Karpas-422 (cell line): Measurements from ENCODE around the gene CYP3A4. TPM values are rescaled to one million over a fixed set of nuclear protein-coding genes. Genes with fewer than 3 reads are reported as not detected.
"Not testable (repeated sequence)": the region's sequence is repeated elsewhere in the genome, so short reads cannot be mapped to it uniquely, and the experiment has no call there.

Experiments used
- DNase-seq: peaks from one replicate; pipeline ENCODE4 v3.0.0-alpha.2; 2015
- H2AFZ ChIP-seq: fragments of 200-600 bp; sonication (generic); 2 replicates; pipeline ENCODE4 v1.6.1; 2014; ENCODE audit warnings: antibody characterized with exemption, low read length, mixed read lengths
- H3K27ac ChIP-seq: fragments of 200-600 bp; sonication (generic); 2 replicates; pipeline ENCODE4 v1.5.1; 2014; ENCODE audit warnings: mild to moderate bottlenecking, low read length, moderate library complexity
- H3K27me3 ChIP-seq: fragments of 200-600 bp; sonication (generic); 2 replicates; pipeline ENCODE4 v1.6.1; 2014; ENCODE audit warnings: low read length, mixed read lengths
- H3K36me3 ChIP-seq: fragments of 200-600 bp; sonication (generic); 2 replicates; pipeline ENCODE4 v1.6.1; 2014; ENCODE audit warnings: low read length, mixed read lengths; ENCODE audit not compliant: insufficient read depth
- H3K4me1 ChIP-seq: fragments of 200-600 bp; sonication (generic); 2 replicates; pipeline ENCODE4 v1.6.1; 2014; ENCODE audit warnings: mild to moderate bottlenecking, low read length, mixed read lengths
- H3K4me2 ChIP-seq: fragments of 200-600 bp; sonication (generic); 2 replicates; pipeline ENCODE4 v1.6.1; 2014; ENCODE audit warnings: low read length, low read depth, mild to moderate bottlenecking; ENCODE audit not compliant: poor library complexity, severe bottlenecking
- H3K4me3 ChIP-seq: fragments of 200-600 bp; sonication (generic); 2 replicates; pipeline ENCODE4 v1.5.1; 2014; ENCODE audit warnings: mild to moderate bottlenecking, antibody characterized with exemption, low read length, mixed read lengths
- H3K79me2 ChIP-seq: fragments of 200-600 bp; sonication (generic); 2 replicates; pipeline ENCODE4 v1.6.1; 2014; ENCODE audit warnings: mild to moderate bottlenecking, low read length, mixed read lengths
- H3K9ac ChIP-seq: fragments of 200-600 bp; sonication (generic); 2 replicates; pipeline ENCODE4 v1.6.0; 2014; ENCODE audit warnings: low read length
- H3K9me2 ChIP-seq: fragments of 200-600 bp; sonication (generic), shearing (Covaris generic); replicated peaks from 2 replicates; pipeline ENCODE4 v1.6.0; 2014; ENCODE audit warnings: mild to moderate bottlenecking, low read length, moderate library complexity; ENCODE audit not compliant: insufficient read depth
- H3K9me3 ChIP-seq: fragments of 300-700, 200-600 bp; sonication (generic); 2 replicates; pipeline ENCODE4 v1.6.1; 2014; ENCODE audit warnings: low read length, mixed read lengths
- H4K20me1 ChIP-seq: fragments of 200-600 bp; sonication (generic); 2 replicates; pipeline ENCODE4 v1.6.1; 2014; ENCODE audit warnings: mild to moderate bottlenecking, antibody characterized with exemption, low read length, low read depth; ENCODE audit not compliant: insufficient read depth
- total RNA-seq: library from RNA; depleted of rRNA; stranded (reverse); fragments of >200 nt; shearing (Covaris generic); gene quantifications from 2 replicates; pipeline ENCODE4 v1.2.3, GENCODE V29; 2014; ENCODE audit warnings: low replicate concordance

CYP3A4 gene
- total RNA-seq, 1 experiment from 2014 or later = not detected

- H3K9ac ChIP-seq = no peak overlapping the region
- no peak for DNase-seq
Observed at GRCh38 chr7:99755085-99755484, 28.9 kb downstream of the CYP3A4 start.

GRCh38 chr7:99752356-99752755 is 31.6 kb downstream of the CYP3A4 start:
- Histone ChIP-seq H3K27ac (no peak overlapping the region), H3K9me3 (no peaks in the 10 kb centered on the region), H3K36me3 (no peaks in the 10 kb centered on the region), H3K9me2 (no peaks in the 10 kb centered on the region), H3K4me1 (no peaks in the 10 kb centered on the region), H3K4me3 (no peak overlapping the region), H2AFZ (no peak overlapping the region), H4K20me1 (no peaks in the 10 kb centered on the region), H3K79me2 (no peaks in the 10 kb centered on the region), H3K4me2 (no peak overlapping the region), H3K27me3 (no peaks in the 10 kb centered on the region), H3K9ac (no peak overlapping the region)
- no peak for DNase-seq

More at GRCh38 chr7:99755085-99755484, 28.9 kb downstream of the CYP3A4 start:
- no peaks in the 10 kb centered on the region for H3K9me3 ChIP-seq
- no peaks in the 10 kb centered on the region for H3K9me2 ChIP-seq
- H4K20me1 ChIP-seq = no peaks in the 10 kb centered on the region
- H3K4me3 ChIP-seq = no peak overlapping the region
- no peak overlapping the region for H3K27ac ChIP-seq
- no peak overlapping the region for H2AFZ ChIP-seq
- no peaks in the 10 kb centered on the region for H3K36me3 ChIP-seq
- no peak overlapping the region for H3K4me2 ChIP-seq
- no peaks in the 10 kb centered on the region for H3K27me3 ChIP-seq
- H3K79me2 ChIP-seq = no peaks in the 10 kb centered on the region
- H3K4me1 ChIP-seq = no peaks in the 10 kb centered on the region

GRCh38 chr7:99751322-99752052 is 32.5 kb downstream of the CYP3A4 start:
- H3K4me1 ChIP-seq, H3K9ac ChIP-seq, H4K20me1 ChIP-seq, H3K9me3 ChIP-seq, H3K4me2 ChIP-seq, H3K36me3 ChIP-seq, H3K79me2 ChIP-seq, H3K9me2 ChIP-seq, H3K27me3 ChIP-seq, H3K4me3 ChIP-seq, H3K27ac ChIP-seq, H2AFZ ChIP-seq, DNase-seq: not testable (repeated sequence)

- Histone ChIP-seq H3K9ac (no peak overlapping the region), H3K27ac (no peak overlapping the region), H3K4me3 (no peak overlapping the region), H3K9me2 (no peaks in the 10 kb centered on the region), H3K4me1 (no peaks in the 10 kb centered on the region), H3K27me3 (no peaks in the 10 kb centered on the region), H3K4me2 (no peak overlapping the region), H4K20me1 (no peaks in the 10 kb centered on the region), H3K79me2 (no peaks in the 10 kb centered on the region), H3K9me3 (no peaks in the 10 kb centered on the region), H3K36me3 (no peaks in the 10 kb centered on the region), H2AFZ (no peak overlapping the region)
- no peak for DNase-seq
Observed at GRCh38 chr7:99748846-99749579, 35.0 kb downstream of the CYP3A4 start.

GRCh38 chr7:99746915-99747314 is 37.1 kb downstream of the CYP3A4 start:
- not testable (repeated sequence) for H2AFZ ChIP-seq, H3K4me1 ChIP-seq, H3K27ac ChIP-seq, H3K9ac ChIP-seq, H3K27me3 ChIP-seq, H3K4me2 ChIP-seq, H3K9me2 ChIP-seq, H3K79me2 ChIP-seq, H3K9me3 ChIP-seq, DNase-seq, H3K36me3 ChIP-seq, H4K20me1 ChIP-seq, H3K4me3 ChIP-seq

GRCh38 chr7:99745395-99745794 is 38.6 kb downstream of the CYP3A4 start:
- not testable (repeated sequence) for H3K4me2 ChIP-seq, H3K79me2 ChIP-seq, H3K4me3 ChIP-seq, H3K27me3 ChIP-seq, DNase-seq, H3K4me1 ChIP-seq, H3K9ac ChIP-seq, H3K27ac ChIP-seq, H2AFZ ChIP-seq, H3K9me3 ChIP-seq, H3K36me3 ChIP-seq, H3K9me2 ChIP-seq, H4K20me1 ChIP-seq

- H3K4me2 ChIP-seq = no peak overlapping the region
- H3K4me1 ChIP-seq = no peaks in the 10 kb centered on the region
- no peaks in the 10 kb centered on the region for H3K9me2 ChIP-seq
- no peaks in the 10 kb centered on the region for H3K79me2 ChIP-seq
- no peaks in the 10 kb centered on the region for H3K36me3 ChIP-seq
- no peak overlapping the region for H3K9ac ChIP-seq
- H2AFZ ChIP-seq = no peak overlapping the region
- no peak overlapping the region for H3K4me3 ChIP-seq
- H3K27ac ChIP-seq = no peak overlapping the region
- no peak for DNase-seq
- no peaks in the 10 kb centered on the region for H3K9me3 ChIP-seq
- no peaks in the 10 kb centered on the region for H4K20me1 ChIP-seq
- no peaks in the 10 kb centered on the region for H3K27me3 ChIP-seq
Observed at GRCh38 chr7:99742737-99743394, 41.1 kb downstream of the CYP3A4 start.

GRCh38 chr7:99741441-99741795 is 42.6 kb downstream of the CYP3A4 start:
- no peak overlapping the region for H3K9ac ChIP-seq
- no peak overlapping the region for H3K27ac ChIP-seq
- no peak overlapping the region for H3K4me3 ChIP-seq
- no peak overlapping the region for H2AFZ ChIP-seq
- no peaks in the 10 kb centered on the region for H3K79me2 ChIP-seq
- no peaks in the 10 kb centered on the region for H3K9me3 ChIP-seq
- no peaks in the 10 kb centered on the region for H3K9me2 ChIP-seq
- H3K27me3 ChIP-seq = no peaks in the 10 kb centered on the region
- H3K4me2 ChIP-seq = no peak overlapping the region
- no peaks in the 10 kb centered on the region for H4K20me1 ChIP-seq
- H3K36me3 ChIP-seq = no peaks in the 10 kb centered on the region
- H3K4me1 ChIP-seq = no peaks in the 10 kb centered on the region
- DNase-seq = no peak
